Endothelial cell of umbilical vein (primary cell): ENCODE results near the gene THSD1. TPM values are rescaled to one million over a fixed set of nuclear protein-coding genes. Genes with fewer than 3 reads are reported as not detected.
A peak's percentile ranks its signal among the peaks of the same experiment; 100 is the strongest.

Experiments
- BruUV-seq: library from RNA; stranded (reverse); fragments of 400-500 nt; replicated peaks from 2 replicates; lab custom pipeline; 2021; lab: Mats Ljungman, UMichigan
- CTCF ChIA-PET: fragments of 300-600, 350-600 bp; sonication (Branson Sonifier 250); formaldehyde crosslinking; loops from one replicate; lab custom pipeline; 2021; ENCODE audit warnings: antibody characterized with exemption, inconsistent platforms; lab: Charles Lee
- POLR2A ChIA-PET: fragments of 300-600, 350-600 bp; sonication (Branson Sonifier 250); formaldehyde crosslinking; loops from one replicate; lab custom pipeline; 2021; ENCODE audit warnings: antibody characterized with exemption, inconsistent platforms; lab: Charles Lee
- DNase-seq: peaks from one replicate; pipeline ENCODE4 v3.0.0-alpha.2; 2011; ENCODE audit warnings: low read depth, low spot score
- FAIRE-seq: peaks from 2 replicates; lab custom pipeline; 2011; peaks lifted over from hg19 to GRCh38; lab: Jason Lieb, UNC
- H2AFZ ChIP-seq: 2 replicates; pipeline ENCODE4 v1.6.0; 2012; ENCODE audit warnings: low read depth, low read length, control low read depth, inconsistent platforms
- H3K27ac ChIP-seq: 2 replicates; pipeline ENCODE4 v1.5.1; 2011; ENCODE audit warnings: low read depth, mild to moderate bottlenecking, control low read depth, low read length, moderate library complexity; ENCODE audit not compliant: insufficient read depth
- H3K27me3 ChIP-seq, 2 experiments: 2 replicates each; pipeline versions ENCODE4 v1.6.0 to v1.6.1; 2011; ENCODE audit warnings: low read length in 2 of 2, mixed read lengths in 1 of 2; ENCODE audit not compliant: control insufficient read depth in 2 of 2, insufficient read depth in 2 of 2
- H3K36me3 ChIP-seq, 2 experiments: 2 replicates in 1 of 2; 3 replicates in 1 of 2; pipeline ENCODE4 v1.5.1; 2011; ENCODE audit warnings: low read length in 2 of 2, mild to moderate bottlenecking in 1 of 2, moderate library complexity in 1 of 2; ENCODE audit not compliant: control insufficient read depth in 2 of 2, insufficient read depth in 2 of 2; ENCODE audit errors: extremely low read depth in 1 of 2
- H3K4me1 ChIP-seq: 3 replicates; pipeline ENCODE4 v1.5.1; 2011; ENCODE audit warnings: mild to moderate bottlenecking, low read length; ENCODE audit not compliant: control insufficient read depth, insufficient read depth; ENCODE audit errors: extremely low read depth
- H3K4me2 ChIP-seq: 2 replicates; pipeline ENCODE4 v1.6.1; 2011; ENCODE audit warnings: low read length, control low read depth, mixed read lengths; ENCODE audit not compliant: insufficient read depth
- H3K4me3 ChIP-seq, 3 experiments: fragments of 200-600 bp in 1 of 3; sonication (generic), shearing (Covaris generic) in 1 of 3; replicated peaks in 1 of 3; 2 replicates each; pipeline ENCODE4 v1.5.1; 2011 to 2016; ENCODE audit warnings: control low read depth in 3 of 3, low read length in 3 of 3, mild to moderate bottlenecking in 2 of 3, inconsistent platforms in 1 of 3, low read depth in 1 of 3, moderate library complexity in 1 of 3; ENCODE audit not compliant: insufficient read depth in 1 of 3
- H3K79me2 ChIP-seq: 2 replicates; pipeline ENCODE4 v1.6.0; 2012; ENCODE audit warnings: low read length, inconsistent platforms; ENCODE audit not compliant: control insufficient read depth, insufficient read depth
- H3K9ac ChIP-seq: replicated peaks from 2 replicates; pipeline ENCODE3; 2011; ENCODE audit warnings: low read length, control low read depth; ENCODE audit not compliant: insufficient read depth; ENCODE audit errors: extremely low read depth
- H3K9me1 ChIP-seq: replicated peaks from 3 replicates; pipeline ENCODE4 v1.6.0; 2011; ENCODE audit warnings: mild to moderate bottlenecking, low read length; ENCODE audit not compliant: control insufficient read depth, insufficient read depth; ENCODE audit errors: extremely low read depth
- H3K9me3 ChIP-seq: replicated peaks from 2 replicates; pipeline ENCODE4 v1.5.1; 2012; ENCODE audit warnings: low read length, inconsistent platforms; ENCODE audit not compliant: control insufficient read depth, insufficient read depth
- H4K20me1 ChIP-seq: replicated peaks from 2 replicates; pipeline ENCODE3; 2011; ENCODE audit warnings: mild to moderate bottlenecking, low read length; ENCODE audit not compliant: control insufficient read depth, insufficient read depth; ENCODE audit errors: extremely low read depth
- CTCF ChIP-seq, 2 donors: IDR thresholded peaks; 1 replicate in 1 of 2; 2 replicates in 1 of 2; pipeline ENCODE4 v1.5.1; 2011; ENCODE audit warnings: low read length in 2 of 2, mild to moderate bottlenecking in 2 of 2, moderate library complexity in 2 of 2, control low read depth in 1 of 2, inconsistent platforms in 1 of 2, low read depth in 1 of 2; ENCODE audit not compliant: insufficient read depth in 1 of 2; ENCODE audit errors: extremely low read depth in 1 of 2
- EZH2 ChIP-seq: IDR thresholded peaks from 2 replicates; pipeline ENCODE4 v1.6.1; 2012; ENCODE audit warnings: borderline replicate concordance, low read depth, mild to moderate bottlenecking, moderate library complexity, low read length, inconsistent platforms; ENCODE audit not compliant: severe bottlenecking
- FOS ChIP-seq: IDR thresholded peaks from 2 replicates; pipeline ENCODE4 v1.6.1; 2011; ENCODE audit warnings: mild to moderate bottlenecking, low read length, moderate library complexity, borderline replicate concordance; ENCODE audit not compliant: insufficient read depth
- GATA2 ChIP-seq: IDR thresholded peaks from 2 replicates; pipeline ENCODE4 v1.7.0; 2011; ENCODE audit warnings: low read depth, mild to moderate bottlenecking, moderate library complexity, mixed read lengths, low read length; ENCODE audit not compliant: insufficient read length, insufficient read depth
- JUN ChIP-seq: IDR thresholded peaks from 2 replicates; pipeline ENCODE4 v1.6.1; 2011; ENCODE audit warnings: borderline replicate concordance, low read depth; ENCODE audit not compliant: insufficient read length, insufficient read depth
- MYC ChIP-seq: IDR thresholded peaks from one replicate; pipeline ENCODE4 v1.6.1; 2011; ENCODE audit warnings: mild to moderate bottlenecking, low read depth, low read length
- POLR2A ChIP-seq: IDR thresholded peaks from 2 replicates; pipeline ENCODE4 v1.6.1; 2012; ENCODE audit warnings: low read depth, mild to moderate bottlenecking, control low read depth, low read length
- POLR2AphosphoS5 ChIP-seq: IDR thresholded peaks from 2 replicates; pipeline ENCODE4 v1.6.1; 2012; ENCODE audit warnings: low read depth, mild to moderate bottlenecking, control low read depth, low read length, moderate library complexity; ENCODE audit not compliant: insufficient read depth
- dilution Hi-C: fragments of 300-500 bp; cut with MboI; formaldehyde crosslinking; loops from one replicate; pipeline ENCODE4 v1.15.0; 2019; ENCODE audit warnings: low sequenced_read_pairs; ENCODE audit not compliant: extremely low pct_ligation_motif_present
- intact Hi-C: fragments of 100-400 bp; cut with micrococcal nuclease; formaldehyde crosslinking; loops from one replicate; pipeline ENCODE4 v1.10.0; 2022
- polyA plus RNA-seq, 4 experiments: library from polyadenylated mRNA; depleted of rRNA in 3 of 4; stranded (reverse) in 3 of 4; unstranded in 1 of 4; fragments of >200 nt; gene quantifications; 2 replicates each; pipeline versions ENCODE4 v1.2.1 to v1.2.3, GENCODE V29; 2011 to 2012; ENCODE audit warnings: missing spikeins in 1 of 4
- total RNA-seq: library from RNA; stranded (reverse); gene quantifications from 2 replicates; pipeline ENCODE4 v1.2.3, GENCODE V29; 2021
- TF ChIP-seq, protein P1 (sequence below): IDR thresholded peaks from 2 replicates; pipeline ENCODE4 v1.6.1; 2011; ENCODE audit not compliant: insufficient read depth, insufficient read length

Gene THSD1
- total and polyA plus RNA-seq, 2 donors (not counting 3 experiments of a cell fraction or from before 2014, with no cell fraction given), result 25.4 to 27.6 TPM

GRCh38 chr13:52383366-52383765 lies 22.6 kb downstream of the THSD1 start:
- Histone ChIP-seq H4K20me1 (peaks cover 4% of the 10 kb centered on the region), H3K27me3 (no peaks in the 10 kb centered on the region), H2AFZ (no peak overlapping the region), H3K79me2 (peaks cover 6% of the 10 kb centered on the region), H3K9me1 (no peaks in the 10 kb centered on the region), H3K4me1 (peaks cover 5% of the 10 kb centered on the region), H3K4me3 (no peak overlapping the region), H3K9me3 (no peaks in the 10 kb centered on the region), H3K9ac (no peak overlapping the region), H3K27ac (no peak overlapping the region), H3K36me3 (peaks cover 6 to 15% of the 10 kb centered on the region in 2 experiments), H3K4me2 (no peak overlapping the region)
- DNase-seq, result peak; percentile 7
- TF ChIP-seq CTCF (IDR thresholded peaks at IDR 0.05; ENCODE audit: extremely low read depth in 1 of 2, insufficient read depth in 1 of 2, low read depth in 1 of 2, low read length in 2 of 2) (no peak), POLR2AphosphoS5 (no peak), GATA2 (no peak), JUN (no peak), FOS (no peak), POLR2A (no peak), EZH2 (no peak), MYC (no peak)
- TF ChIP-seq, protein P1, sequence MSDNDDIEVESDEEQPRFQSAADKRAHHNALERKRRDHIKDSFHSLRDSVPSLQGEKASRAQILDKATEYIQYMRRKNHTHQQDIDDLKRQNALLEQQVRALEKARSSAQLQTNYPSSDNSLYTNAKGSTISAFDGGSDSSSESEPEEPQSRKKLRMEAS, result no peak
- dilution Hi-C loops, result no loop called here
- BruUV-seq, result no TSS peak
- ChIA-PET CTCF (interaction anchor here (2.4 to 3.1 kb wide), 2 partner anchors 8 to 67 kb away, joined by 6 to 22 read pairs; partner anchors contain the start of gene VPS36), POLR2A (no interaction called here)
- peak; percentile 71 for FAIRE-seq
- intact Hi-C loops, result no loop called here
